Vagina (tissue), 2 donors: ENCODE data around the gene WWP2. TPM values are rescaled to one million over a fixed set of nuclear protein-coding genes. Genes with fewer than 3 reads are reported as not detected.

ENCODE experiments used
- DNase-seq, 2 donors: peaks; one replicate each; pipeline ENCODE4 v3.0.0-alpha.2; 2017; ENCODE audit errors: extremely low spot score in 2 of 2
- H3K27ac ChIP-seq: fragments of 200-600 bp; sonication (generic); one replicate; pipeline ENCODE4 v1.5.1; 2019
- H3K27me3 ChIP-seq: fragments of 200-600 bp; sonication (generic); one replicate; pipeline ENCODE4 v1.5.1; 2019
- H3K36me3 ChIP-seq, 2 donors: fragments of 200-600 bp; sonication (generic); one replicate each; pipeline ENCODE4 v1.5.1; 2017 to 2019
- H3K4me1 ChIP-seq: fragments of 200-600 bp; sonication (generic); one replicate; pipeline ENCODE4 v1.5.1; 2019
- H3K4me3 ChIP-seq, 2 donors: fragments of 200-600 bp; sonication (generic); 1 replicate in 1 of 2; 2 replicates in 1 of 2; pipeline ENCODE4 v1.5.1; 2016 to 2019
- H3K9me3 ChIP-seq: fragments of 200-600 bp; sonication (generic); one replicate; pipeline ENCODE4 v1.5.1; 2019
- CTCF ChIP-seq, 3 experiments: fragments of 450-650 bp in 2 of 3; fragments of 200-600 bp in 1 of 3; sonication (generic) in 1 of 3; IDR thresholded peaks; one replicate each; pipeline ENCODE4 v1.5.1; 2017 to 2019; ENCODE audit warnings: antibody characterized with exemption in 3 of 3, mild to moderate bottlenecking in 2 of 3, moderate library complexity in 2 of 3
- POLR2A ChIP-seq, 2 donors: fragments of 450-650 bp; IDR thresholded peaks; one replicate each; pipeline ENCODE4 v1.6.1; 2017; ENCODE audit warnings: antibody characterized with exemption in 2 of 2, mild to moderate bottlenecking in 2 of 2, moderate library complexity in 2 of 2
- POLR2AphosphoS5 ChIP-seq, 2 donors: sonication (generic); formaldehyde crosslinking; IDR thresholded peaks; one replicate each; pipeline ENCODE4 v1.9.0; 2017; ENCODE audit warnings: antibody characterized with exemption in 2 of 2, mild to moderate bottlenecking in 2 of 2, low read depth in 1 of 2; ENCODE audit not compliant: insufficient read depth in 1 of 2
- intact Hi-C: fragments of 100-400 bp; cut with DNase I; formaldehyde crosslinking; loops from one replicate; pipeline ENCODE4 v1.15.1; 2023
- total RNA-seq: library from RNA; depleted of rRNA; stranded (reverse); fragments of >200 nt; gene quantifications from one replicate; pipeline ENCODE4 v1.2.3, GENCODE V29; 2016

Gene WWP2
- total RNA-seq, 1 donor from 2014 or later: 26.0 TPM

- DNase-seq: no peak
- no peaks in the 10 kb centered on the region for H3K9me3 ChIP-seq
- TF ChIP-seq CTCF (IDR thresholded peaks at IDR 0.05) (no peak), POLR2AphosphoS5 (IDR thresholded peaks at IDR 0.05; ENCODE audit: insufficient read depth in 1 of 2, low read depth in 1 of 2) (no peak), POLR2A (IDR thresholded peaks at IDR 0.05) (no peak)
- no peak overlapping the region for H3K4me3 ChIP-seq
- H3K4me1 ChIP-seq: peaks cover 7% of the 10 kb centered on the region
- no peak overlapping the region for H3K27ac ChIP-seq
- no peaks in the 10 kb centered on the region for H3K27me3 ChIP-seq
- H3K36me3 ChIP-seq: no peaks in the 10 kb centered on the region
- intact Hi-C loops: no loop called here
Measured at GRCh38 chr16:69863401-69864281, 101.5 kb downstream of the WWP2 start.

GRCh38 chr16:69865701-69866100 is 103.6 kb downstream of the WWP2 start:
- TF ChIP-seq POLR2AphosphoS5 (IDR thresholded peaks at IDR 0.05; ENCODE audit: insufficient read depth in 1 of 2, low read depth in 1 of 2): no peak
- TF ChIP-seq POLR2A (IDR thresholded peaks at IDR 0.05): no peak
- Histone ChIP-seq H3K27ac (no peak overlapping the region), H3K27me3 (no peaks in the 10 kb centered on the region), H3K4me1 (peaks cover 7% of the 10 kb centered on the region), H3K36me3 (no peaks in the 10 kb centered on the region), H3K9me3 (no peaks in the 10 kb centered on the region), H3K4me3 (no peak overlapping the region)
- intact Hi-C loops: no loop called here
- DNase-seq: no peak

- intact Hi-C loops: no loop called here
Measured at GRCh38 chr16:69867784-69868560, 105.8 kb downstream of the WWP2 start.

GRCh38 chr16:69870761-69871160 is 108.6 kb downstream of the WWP2 start:
- TF ChIP-seq POLR2AphosphoS5 (IDR thresholded peaks at IDR 0.05; ENCODE audit: insufficient read depth in 1 of 2, low read depth in 1 of 2) (no peak), CTCF (IDR thresholded peaks at IDR 0.05) (no peak), POLR2A (IDR thresholded peaks at IDR 0.05) (no peak)
- Histone ChIP-seq H3K4me1 (no peaks in the 10 kb centered on the region), H3K27ac (no peak overlapping the region), H3K4me3 (no peak overlapping the region), H3K36me3 (peaks cover 0 to 13% of the 10 kb centered on the region in 2 donors), H3K27me3 (no peaks in the 10 kb centered on the region), H3K9me3 (no peaks in the 10 kb centered on the region)
- DNase-seq: no peak
- intact Hi-C loops: no loop called here

More at GRCh38 chr16:69867784-69868560, 105.8 kb downstream of the WWP2 start:
- peaks cover 0 to 5% of the 10 kb centered on the region in 2 donors for H3K36me3 ChIP-seq
- H3K4me1 ChIP-seq: no peaks in the 10 kb centered on the region
- no peaks in the 10 kb centered on the region for H3K27me3 ChIP-seq
- no peak overlapping the region for H3K4me3 ChIP-seq
- no peak for DNase-seq
- H3K9me3 ChIP-seq: no peaks in the 10 kb centered on the region
- TF ChIP-seq POLR2A (IDR thresholded peaks at IDR 0.05): no peak
- no peak for TF ChIP-seq POLR2AphosphoS5 (IDR thresholded peaks at IDR 0.05; ENCODE audit: insufficient read depth in 1 of 2, low read depth in 1 of 2)
- TF ChIP-seq CTCF (IDR thresholded peaks at IDR 0.05): no peak
- H3K27ac ChIP-seq: peak overlapping the region; percentile 16

GRCh38 chr16:69871708-69872107 is 109.6 kb downstream of the WWP2 start:
- no peak for DNase-seq
- no peak overlapping the region for H3K27ac ChIP-seq
- no peaks in the 10 kb centered on the region for H3K4me1 ChIP-seq
- H3K4me3 ChIP-seq: no peak overlapping the region
- H3K36me3 ChIP-seq: peaks cover 0 to 21% of the 10 kb centered on the region in 2 donors
- no peaks in the 10 kb centered on the region for H3K9me3 ChIP-seq
- TF ChIP-seq POLR2AphosphoS5 (IDR thresholded peaks at IDR 0.05; ENCODE audit: insufficient read depth in 1 of 2, low read depth in 1 of 2) (no peak), CTCF (IDR thresholded peaks at IDR 0.05) (no peak), POLR2A (IDR thresholded peaks at IDR 0.05) (no peak)
- no peaks in the 10 kb centered on the region for H3K27me3 ChIP-seq
- intact Hi-C loops: no loop called here
